Brain microvascular endothelial cell (primary cell): ENCODE results near the gene SAP30.

Source experiments
- DNase-seq: peaks from one replicate; pipeline ENCODE4 v3.0.0-alpha.2; 2020
- H3K27ac ChIP-seq: fragments of 250-450 bp; sonication (Bioruptor Pico); 2 replicates; pipeline ENCODE4 v1.5.1; 2020; ENCODE audit warnings: mild to moderate bottlenecking, moderate library complexity
- H3K27me3 ChIP-seq: fragments of 250-450 bp; sonication (Bioruptor Pico); replicated peaks from 2 replicates; pipeline ENCODE4 v1.5.1; 2020; ENCODE audit warnings: mild to moderate bottlenecking
- H3K36me3 ChIP-seq: fragments of 250-450 bp; sonication (Bioruptor Pico); replicated peaks from 2 replicates; pipeline ENCODE4 v1.5.1; 2020; ENCODE audit warnings: mild to moderate bottlenecking
- H3K4me3 ChIP-seq: 2 replicates; pipeline ENCODE4 v1.5.1; 2011; ENCODE audit warnings: low read depth, mild to moderate bottlenecking, control low read depth, low read length, moderate library complexity
- CTCF ChIP-seq: IDR thresholded peaks from 2 replicates; pipeline ENCODE4 v1.5.1; 2011; ENCODE audit warnings: low read depth, mild to moderate bottlenecking, moderate library complexity, low read length, control low read depth, inconsistent platforms; ENCODE audit errors: missing control alignments
- in situ Hi-C: cut with HindIII; loops from 2 replicates; pipeline ENCODE4 v1.10.0; 2017; ENCODE audit warnings: low sequenced_read_pairs, low pct_ligation_motif_present

SAP30 gene

GRCh38 chr4:173417833-173418232, 47.1 kb downstream of the SAP30 start:
- Histone ChIP-seq H3K36me3 (no peaks in the 10 kb centered on the region), H3K27ac (no peak overlapping the region), H3K27me3 (no peaks in the 10 kb centered on the region), H3K4me3 (no peak overlapping the region)
- no peak for TF ChIP-seq CTCF
- no peak for DNase-seq
- in situ Hi-C loops: no loop called here

GRCh38 chr4:173418639-173419038, 47.9 kb downstream of the SAP30 start:
- no peak overlapping the region for H3K27ac ChIP-seq
- no peak for DNase-seq

DNA sequence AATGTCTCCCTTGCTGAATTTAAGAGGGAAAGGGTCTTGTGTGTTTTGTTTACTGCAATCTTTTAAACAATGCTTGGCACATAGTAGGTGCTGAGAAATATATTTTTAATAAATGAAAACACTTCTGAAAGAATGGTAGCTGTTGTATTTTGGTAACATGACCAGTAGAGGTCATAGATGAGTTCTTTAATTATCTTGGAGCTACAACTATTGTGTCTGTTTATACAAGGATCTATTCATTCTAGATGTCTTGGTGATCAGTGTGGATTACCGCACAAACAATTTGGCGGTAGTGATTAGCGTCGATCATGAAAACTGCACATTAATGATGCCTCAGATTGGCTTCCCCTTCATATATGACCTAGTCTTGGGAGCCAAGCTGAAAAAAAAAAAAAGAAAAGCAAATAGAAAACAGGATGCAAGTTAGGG, 49.6 kb downstream of the SAP30 start:
- Histone ChIP-seq H3K4me3 (no peak overlapping the region), H3K27ac (no peak overlapping the region), H3K36me3 (no peaks in the 10 kb centered on the region), H3K27me3 (no peaks in the 10 kb centered on the region)
- in situ Hi-C loops: no loop called here
- no peak for DNase-seq
- peak; percentile 33 for TF ChIP-seq CTCF

More at GRCh38 chr4:173418639-173419038, 47.9 kb downstream of the SAP30 start:
- Histone ChIP-seq H3K27me3 (no peaks in the 10 kb centered on the region), H3K36me3 (no peaks in the 10 kb centered on the region), H3K4me3 (no peak overlapping the region)
- in situ Hi-C loops: no loop called here
- TF ChIP-seq CTCF: no peak

DNA sequence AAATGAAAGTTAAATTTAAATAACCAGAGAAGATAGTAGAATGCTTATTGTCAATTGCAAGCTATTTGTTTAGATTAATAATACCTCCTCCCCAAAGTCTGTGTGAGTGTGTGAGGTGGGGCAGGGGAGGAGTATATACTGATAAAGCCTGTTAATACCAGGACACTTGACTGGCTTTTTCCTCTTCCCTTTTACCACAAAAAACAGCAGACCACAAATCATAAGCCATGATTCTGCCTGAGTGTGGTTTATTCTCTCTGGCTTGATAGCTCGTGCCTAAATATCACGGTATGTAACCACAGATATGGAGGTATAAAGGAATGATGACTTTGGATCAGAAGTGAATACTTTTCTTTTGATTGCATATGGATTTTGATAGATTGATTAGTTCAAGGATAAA, 50.0 kb downstream of the SAP30 start:
- no peak overlapping the region for H3K27ac ChIP-seq
- in situ Hi-C loops: no loop called here
- TF ChIP-seq CTCF: no peak
- H3K36me3 ChIP-seq: no peaks in the 10 kb centered on the region
- DNase-seq: no peak
- H3K4me3 ChIP-seq: no peak overlapping the region
- H3K27me3 ChIP-seq: no peaks in the 10 kb centered on the region

- Histone ChIP-seq H3K27me3 (no peaks in the 10 kb centered on the region), H3K4me3 (no peak overlapping the region), H3K27ac (peak overlapping the region; percentile 61), H3K36me3 (no peaks in the 10 kb centered on the region)
- peak; percentile 76 for DNase-seq
- in situ Hi-C loops: no loop called here
- TF ChIP-seq CTCF: no peak
Observed at GRCh38 chr4:173424899-173425805, 54.4 kb downstream of the SAP30 start.
